BJ (cell line): ENCODE measurements around the gene SDK1. TPM values are rescaled to one million over a fixed set of nuclear protein-coding genes. Genes with fewer than 3 reads are reported as not detected.

Experiments used
- CTCF ChIA-PET: fragments of 350-600 bp; formaldehyde crosslinking; extraction: SDS; loops from one replicate; lab custom pipeline; 2021; ENCODE audit warnings: antibody characterized with exemption, inconsistent platforms; lab: Yijun Ruan, JAX
- POLR2A ChIA-PET: fragments of 300-600 bp; sonication (Branson Sonifier 250); formaldehyde crosslinking; extraction: SDS; loops from one replicate; lab custom pipeline; 2021; ENCODE audit warnings: antibody characterized with exemption; lab: Charles Lee
- DNase-seq: peaks from one replicate; pipeline ENCODE4 v3.0.0-alpha.2; 2011; ENCODE audit warnings: low read depth
- H3K27me3 ChIP-seq: 2 replicates; pipeline ENCODE4 v1.6.0; 2011; ENCODE audit warnings: low read length; ENCODE audit not compliant: control insufficient read depth, insufficient read depth
- H3K36me3 ChIP-seq: 2 replicates; pipeline ENCODE4 v1.5.1; 2011; ENCODE audit warnings: low read length; ENCODE audit not compliant: control insufficient read depth, insufficient read depth
- H3K4me3 ChIP-seq: 2 replicates; pipeline ENCODE4 v1.5.1; 2011; ENCODE audit warnings: low read depth, mild to moderate bottlenecking, control low read depth, low read length
- polyA plus RNA-seq: library from polyadenylated mRNA; depleted of rRNA; stranded (reverse); fragments of >200 nt; gene quantifications from 2 replicates; pipeline ENCODE4 v1.2.3, GENCODE V29; 2011
- TF ChIP-seq, protein P1 (sequence below): IDR thresholded peaks from 2 replicates; pipeline ENCODE4 v1.5.1; 2011; ENCODE audit warnings: low read depth, mild to moderate bottlenecking, control low read depth, inconsistent platforms, low read length, moderate library complexity; ENCODE audit not compliant: insufficient read depth

SDK1 gene
- polyA plus RNA-seq, 1 experiment, result 0.01 TPM

DNA sequence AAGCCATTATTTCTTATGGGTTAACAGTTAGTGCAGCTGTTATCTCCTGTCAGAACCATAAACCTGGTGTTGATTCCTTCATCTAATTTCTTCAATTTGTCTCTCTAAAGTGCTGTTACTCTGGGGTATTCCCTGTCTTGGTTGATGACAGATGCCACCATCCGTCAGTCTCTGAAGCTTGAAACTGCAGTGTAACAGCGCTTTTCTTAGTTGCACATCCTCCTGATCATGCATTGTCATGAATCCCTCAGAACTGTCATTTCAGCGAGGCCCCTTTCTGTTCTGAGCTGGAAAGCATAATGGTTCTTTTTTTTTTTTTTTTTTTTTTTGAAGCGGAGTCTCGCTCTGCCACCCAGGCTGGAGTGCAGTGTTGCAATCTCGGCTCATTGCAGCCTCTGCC, 193.9 kb downstream of the SDK1 start:
- ChIA-PET CTCF (no interaction called here), POLR2A (no interaction called here)
- Histone ChIP-seq H3K36me3 (no peaks in the 10 kb centered on the region), H3K4me3 (no peak overlapping the region), H3K27me3 (no peaks in the 10 kb centered on the region)
- no peak for DNase-seq
- TF ChIP-seq, protein P1, sequence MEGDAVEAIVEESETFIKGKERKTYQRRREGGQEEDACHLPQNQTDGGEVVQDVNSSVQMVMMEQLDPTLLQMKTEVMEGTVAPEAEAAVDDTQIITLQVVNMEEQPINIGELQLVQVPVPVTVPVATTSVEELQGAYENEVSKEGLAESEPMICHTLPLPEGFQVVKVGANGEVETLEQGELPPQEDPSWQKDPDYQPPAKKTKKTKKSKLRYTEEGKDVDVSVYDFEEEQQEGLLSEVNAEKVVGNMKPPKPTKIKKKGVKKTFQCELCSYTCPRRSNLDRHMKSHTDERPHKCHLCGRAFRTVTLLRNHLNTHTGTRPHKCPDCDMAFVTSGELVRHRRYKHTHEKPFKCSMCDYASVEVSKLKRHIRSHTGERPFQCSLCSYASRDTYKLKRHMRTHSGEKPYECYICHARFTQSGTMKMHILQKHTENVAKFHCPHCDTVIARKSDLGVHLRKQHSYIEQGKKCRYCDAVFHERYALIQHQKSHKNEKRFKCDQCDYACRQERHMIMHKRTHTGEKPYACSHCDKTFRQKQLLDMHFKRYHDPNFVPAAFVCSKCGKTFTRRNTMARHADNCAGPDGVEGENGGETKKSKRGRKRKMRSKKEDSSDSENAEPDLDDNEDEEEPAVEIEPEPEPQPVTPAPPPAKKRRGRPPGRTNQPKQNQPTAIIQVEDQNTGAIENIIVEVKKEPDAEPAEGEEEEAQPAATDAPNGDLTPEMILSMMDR, result no peak

DNA sequence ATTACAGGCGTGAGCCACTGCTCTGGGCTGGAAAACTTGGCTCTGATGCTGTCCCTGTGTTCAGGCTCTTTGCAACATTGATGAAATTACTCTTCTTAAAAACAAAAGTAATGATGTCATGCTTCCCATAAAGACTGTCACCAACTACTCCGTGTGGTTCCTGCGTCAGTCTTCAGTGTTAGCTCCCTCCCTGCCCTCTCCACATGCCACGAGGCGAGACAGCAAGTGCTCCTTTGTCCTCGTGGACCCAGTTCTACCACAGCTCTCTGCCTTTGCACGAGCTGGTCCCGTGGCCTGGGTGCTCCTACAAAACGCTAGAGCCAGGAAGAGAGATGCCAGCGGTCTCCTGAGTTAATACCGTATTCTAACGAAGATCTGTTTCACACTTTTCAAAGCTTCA, 194.5 kb downstream of the SDK1 start:
- H3K27me3 ChIP-seq, result no peaks in the 10 kb centered on the region
- TF ChIP-seq, protein P1, result no peak
- DNase-seq, result no peak
- no peaks in the 10 kb centered on the region for H3K36me3 ChIP-seq
- POLR2A ChIA-PET, result no interaction called here
- CTCF ChIA-PET, result no interaction called here
- no peak overlapping the region for H3K4me3 ChIP-seq

DNA sequence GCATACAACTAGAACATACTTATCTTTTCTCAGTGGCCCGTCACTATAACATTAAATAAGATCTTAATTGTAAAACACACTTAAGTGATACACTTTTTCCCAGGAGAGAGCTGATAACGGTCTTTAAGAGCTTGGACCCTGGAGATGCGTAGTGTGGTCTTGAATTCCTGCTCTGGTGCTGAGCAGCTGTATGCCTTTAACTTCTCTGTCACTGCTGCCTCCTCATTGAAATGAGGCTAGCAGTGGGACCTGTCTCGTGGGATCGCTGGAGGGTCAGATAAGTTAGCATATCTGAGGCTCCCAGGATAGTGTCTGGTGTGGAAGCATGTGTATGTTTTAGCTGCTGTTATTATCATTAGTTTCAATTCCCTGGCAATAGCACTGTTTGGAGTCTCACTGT, 194.9 kb downstream of the SDK1 start:
- TF ChIP-seq, protein P1, result no peak

DNA sequence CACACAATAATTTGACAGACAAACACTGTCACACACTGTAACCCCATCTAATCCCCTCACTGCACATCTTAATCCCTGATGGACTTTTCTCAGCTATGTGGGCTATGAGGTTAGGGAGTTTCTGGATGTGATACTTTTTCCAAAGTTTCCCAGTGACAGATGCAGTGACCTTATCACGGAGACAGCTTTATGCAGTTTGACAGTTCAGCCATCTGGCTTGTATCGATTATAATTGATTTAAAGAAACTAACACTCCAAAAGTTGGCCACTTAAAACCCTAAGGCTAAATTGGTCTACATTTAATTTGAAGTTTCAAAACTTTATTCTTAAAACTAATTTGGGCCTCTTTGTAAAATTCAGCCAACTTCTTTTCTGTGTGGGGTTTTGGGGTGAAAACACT, 196.7 kb downstream of the SDK1 start:
- H3K4me3 ChIP-seq, result no peak overlapping the region
- CTCF ChIA-PET, result no interaction called here

More for the DNA sequence above, 194.9 kb downstream of the SDK1 start:
- ChIA-PET CTCF (no interaction called here), POLR2A (no interaction called here)
- DNase-seq, result no peak
- Histone ChIP-seq H3K36me3 (no peaks in the 10 kb centered on the region), H3K27me3 (no peaks in the 10 kb centered on the region), H3K4me3 (no peak overlapping the region)

DNA sequence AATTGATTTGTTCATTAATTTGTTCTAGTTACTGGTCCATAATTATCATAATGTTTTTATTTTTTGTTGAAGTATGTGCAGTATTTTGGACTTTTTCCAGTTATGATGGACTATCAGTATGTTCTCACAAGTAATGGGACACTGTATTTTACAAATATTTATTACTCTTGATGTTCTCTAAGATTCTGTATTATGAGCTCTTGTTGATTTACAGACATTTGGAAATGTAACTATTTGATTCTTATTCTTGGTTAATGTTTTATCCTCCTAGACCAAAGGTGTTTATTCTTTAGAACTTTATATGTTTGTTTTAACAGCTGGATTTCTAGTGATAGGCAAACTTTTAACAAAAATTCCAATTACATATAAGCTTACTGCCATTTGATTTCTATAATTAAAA, 200.6 kb downstream of the SDK1 start:
- Histone ChIP-seq H3K27me3 (no peaks in the 10 kb centered on the region), H3K36me3 (no peaks in the 10 kb centered on the region), H3K4me3 (no peak overlapping the region)
- no peak for DNase-seq
- POLR2A ChIA-PET, result no interaction called here
- TF ChIP-seq, protein P1, result no peak
- CTCF ChIA-PET, result no interaction called here

More for the DNA sequence above, 196.7 kb downstream of the SDK1 start:
- no peak for DNase-seq
- H3K27me3 ChIP-seq, result no peaks in the 10 kb centered on the region
- TF ChIP-seq, protein P1, result no peak
- POLR2A ChIA-PET, result no interaction called here
- no peaks in the 10 kb centered on the region for H3K36me3 ChIP-seq
